Fibroblast of pulmonary artery (primary cell): ENCODE measurements around the gene POLG.

Experiments used
- DNase-seq: peaks from one replicate; pipeline ENCODE4 v3.0.0-alpha.2; 2010; ENCODE audit warnings: low read depth
- H3K4me3 ChIP-seq: replicated peaks from 2 replicates; pipeline ENCODE4 v1.5.1; 2011; ENCODE audit warnings: low read depth, mild to moderate bottlenecking, control low read depth, low read length, moderate library complexity
- TF ChIP-seq, protein P1 (sequence below): IDR thresholded peaks from 2 replicates; pipeline ENCODE4 v1.5.1; 2011; ENCODE audit warnings: mild to moderate bottlenecking, control low read depth, low read length, inconsistent platforms; ENCODE audit errors: missing control alignments

POLG gene

DNA sequence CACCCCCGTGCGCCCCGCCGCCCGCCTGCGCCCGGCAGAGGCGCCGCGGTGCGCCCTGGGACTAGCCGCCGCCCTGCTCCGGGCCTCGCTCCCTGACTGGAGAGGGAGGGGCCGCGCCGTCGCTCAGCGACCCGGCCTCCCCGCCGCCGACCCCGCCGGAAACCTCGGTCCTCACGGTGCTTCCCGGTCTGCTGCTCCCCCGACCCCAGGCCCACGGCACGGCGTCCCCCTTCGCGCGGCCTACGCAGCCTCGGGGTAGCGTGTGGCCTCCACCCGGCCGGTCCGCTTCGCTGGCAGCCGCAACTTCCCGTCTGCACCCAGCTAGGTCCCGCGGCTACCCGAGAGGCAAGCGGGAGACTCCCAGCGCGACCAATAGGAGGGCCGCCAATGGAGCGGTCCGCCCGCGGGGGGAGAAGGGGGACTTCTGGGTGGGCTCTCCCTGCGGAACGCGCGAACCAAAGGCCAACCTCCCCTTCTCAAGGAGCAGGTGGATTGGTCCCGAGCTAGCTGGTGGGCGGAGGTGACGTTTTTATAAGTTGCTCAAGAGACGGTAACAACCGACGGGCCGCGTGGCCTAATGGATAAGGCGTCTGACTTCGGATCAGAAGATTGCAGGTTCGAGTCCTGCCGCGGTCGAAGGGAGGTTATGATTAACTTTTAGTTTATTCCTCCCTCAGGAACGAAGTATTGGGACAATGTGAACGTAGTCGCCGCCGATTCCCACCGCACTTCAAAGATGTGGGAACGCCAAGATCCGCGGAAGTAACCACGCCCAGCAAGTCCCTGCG is at the start of gene POLG:
POLG (minus strand) TSS at position 315 of the 788 bp plus-strand sequence. CDS start 1,070 bp downstream, outside the sequence.
- TF ChIP-seq, protein P1, sequence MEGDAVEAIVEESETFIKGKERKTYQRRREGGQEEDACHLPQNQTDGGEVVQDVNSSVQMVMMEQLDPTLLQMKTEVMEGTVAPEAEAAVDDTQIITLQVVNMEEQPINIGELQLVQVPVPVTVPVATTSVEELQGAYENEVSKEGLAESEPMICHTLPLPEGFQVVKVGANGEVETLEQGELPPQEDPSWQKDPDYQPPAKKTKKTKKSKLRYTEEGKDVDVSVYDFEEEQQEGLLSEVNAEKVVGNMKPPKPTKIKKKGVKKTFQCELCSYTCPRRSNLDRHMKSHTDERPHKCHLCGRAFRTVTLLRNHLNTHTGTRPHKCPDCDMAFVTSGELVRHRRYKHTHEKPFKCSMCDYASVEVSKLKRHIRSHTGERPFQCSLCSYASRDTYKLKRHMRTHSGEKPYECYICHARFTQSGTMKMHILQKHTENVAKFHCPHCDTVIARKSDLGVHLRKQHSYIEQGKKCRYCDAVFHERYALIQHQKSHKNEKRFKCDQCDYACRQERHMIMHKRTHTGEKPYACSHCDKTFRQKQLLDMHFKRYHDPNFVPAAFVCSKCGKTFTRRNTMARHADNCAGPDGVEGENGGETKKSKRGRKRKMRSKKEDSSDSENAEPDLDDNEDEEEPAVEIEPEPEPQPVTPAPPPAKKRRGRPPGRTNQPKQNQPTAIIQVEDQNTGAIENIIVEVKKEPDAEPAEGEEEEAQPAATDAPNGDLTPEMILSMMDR, result no peak
- peak; percentile 99 for DNase-seq
- H3K4me3 ChIP-seq, result peak within 1 kb of the TSS; percentile 73

- TF ChIP-seq, protein P1, result no peak
- no peak for DNase-seq
These were observed 49.6 kb upstream of the POLG start for GRCh38 chr15:89384176-89384604.

GRCh38 chr15:89383365-89384175 is 48.9 kb upstream of the POLG start:
- DNase-seq, result peak; percentile 73
- TF ChIP-seq, protein P1, result no peak
- no peak overlapping the region for H3K4me3 ChIP-seq

More at GRCh38 chr15:89384176-89384604, 49.6 kb upstream of the POLG start:
- H3K4me3 ChIP-seq, result no peak overlapping the region

DNA sequence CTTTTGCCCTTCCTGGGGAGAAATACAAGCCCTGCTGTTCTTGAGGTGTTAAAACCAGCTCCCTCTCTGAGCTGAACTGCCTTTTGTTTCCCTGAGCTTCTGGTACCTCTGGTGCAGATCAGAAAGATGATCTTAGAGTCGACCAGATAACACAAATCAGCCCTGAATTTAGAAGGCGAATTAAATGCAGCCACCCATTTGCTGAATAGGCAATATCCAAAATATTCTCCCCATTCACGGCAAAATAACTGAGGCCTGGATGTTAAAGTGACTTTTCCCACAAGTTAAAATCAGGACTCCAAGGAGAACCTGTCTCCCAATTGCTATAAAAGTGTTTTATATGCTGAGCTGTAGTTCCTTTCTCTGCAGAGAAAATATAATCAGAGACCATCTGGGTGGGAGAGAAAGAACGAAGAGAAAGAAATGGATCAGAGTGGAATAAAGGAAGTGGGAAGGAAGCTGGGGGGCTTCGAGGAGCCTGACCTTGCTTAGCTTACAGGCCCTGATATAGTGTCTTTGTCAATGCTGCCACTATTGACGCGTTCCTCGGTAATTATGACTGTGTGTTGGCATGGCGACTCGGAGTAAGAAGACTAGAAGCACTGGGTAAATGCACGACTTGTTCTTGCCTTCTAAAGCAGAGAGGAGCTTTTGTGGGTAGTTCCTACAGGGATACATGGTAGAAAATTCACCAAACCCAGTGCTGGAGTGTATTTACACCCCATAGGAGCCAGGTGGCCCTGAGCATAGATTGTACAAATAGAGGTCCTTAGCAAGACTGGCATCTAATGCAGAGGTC is 47.5 kb upstream of the POLG start:
- DNase-seq, result no peak
- TF ChIP-seq, protein P1, result no peak
- no peak overlapping the region for H3K4me3 ChIP-seq

DNA sequence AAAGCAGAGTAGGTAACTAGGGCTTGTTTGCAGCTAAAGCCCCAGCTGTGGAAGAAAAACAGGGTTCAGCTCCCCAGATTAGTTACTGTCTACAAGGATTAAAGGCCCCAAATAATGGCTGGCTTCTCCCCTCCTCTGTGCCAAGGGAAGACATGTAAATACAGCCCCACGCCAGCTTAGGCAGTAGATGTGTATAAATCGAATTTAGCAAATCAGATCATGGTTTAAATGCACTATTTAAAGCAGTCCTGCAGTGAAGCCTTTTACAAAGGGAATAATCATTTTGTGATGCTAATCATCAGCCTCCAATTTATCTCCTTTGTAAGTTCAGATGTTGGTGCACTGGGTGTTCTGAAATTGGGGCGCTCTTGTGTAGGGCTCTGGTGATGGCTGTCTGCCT is 46.7 kb upstream of the POLG start:
- TF ChIP-seq, protein P1, result no peak
- no peak for DNase-seq
- no peak overlapping the region for H3K4me3 ChIP-seq

DNA sequence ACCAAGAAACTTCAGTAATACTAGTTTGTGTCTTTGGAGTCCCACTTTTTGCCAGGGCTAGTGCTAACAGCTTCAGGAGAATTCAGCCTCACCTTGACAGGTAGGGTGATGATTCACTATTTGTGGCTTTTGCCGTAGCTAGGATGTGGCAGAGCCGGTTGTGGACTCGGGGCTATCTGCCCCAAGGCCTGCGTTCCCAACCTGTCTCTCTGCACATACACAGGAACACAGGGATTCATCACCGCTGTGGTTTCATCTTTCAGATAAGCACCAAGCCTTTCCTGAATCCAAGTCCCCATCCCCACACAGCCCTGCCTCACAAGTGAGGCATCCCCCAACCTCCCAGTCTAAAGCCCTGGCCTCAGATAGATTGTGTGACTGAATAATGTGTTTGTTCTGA is 45.2 kb upstream of the POLG start:
- H3K4me3 ChIP-seq, result no peak overlapping the region
- TF ChIP-seq, protein P1, result no peak
- DNase-seq, result no peak
